Smooth muscle cell (in vitro differentiated cells): ENCODE measurements around the gene CD200. TPM values are rescaled to one million over a fixed set of nuclear protein-coding genes. Genes with fewer than 3 reads are reported as not detected.

Experiments
- DNase-seq: peaks from one replicate; lab custom pipeline; 2025; ENCODE audit not compliant: unreplicated experiment; lab: John Stamatoyannopoulos, UW
- H2AFZ ChIP-seq: fragments of 200-600 bp; sonication (generic); 2 replicates; pipeline ENCODE4 v1.6.0; 2016; ENCODE audit warnings: antibody characterized with exemption, low read depth, mild to moderate bottlenecking
- H3F3A ChIP-seq: fragments of 200-600 bp; sonication (generic); 2 replicates; pipeline ENCODE4 v1.6.0; 2017; ENCODE audit warnings: antibody characterized with exemption, low read depth
- H3K27ac ChIP-seq: fragments of 200-600 bp; sonication (generic); 2 replicates; pipeline ENCODE4 v1.5.1; 2016; ENCODE audit warnings: low read depth, mild to moderate bottlenecking
- H3K27me3 ChIP-seq: fragments of 200-600 bp; sonication (generic); 2 replicates; pipeline ENCODE4 v1.6.1; 2016; ENCODE audit warnings: low read depth, mild to moderate bottlenecking
- H3K36me3 ChIP-seq: fragments of 200-600 bp; sonication (generic); 2 replicates; pipeline ENCODE4 v1.5.1; 2016; ENCODE audit warnings: low read depth
- H3K4me1 ChIP-seq: fragments of 200-600 bp; sonication (generic); 2 replicates; pipeline ENCODE4 v1.5.1; 2016; ENCODE audit warnings: low read depth
- H3K4me2 ChIP-seq: fragments of 200-600 bp; sonication (generic); 2 replicates; pipeline ENCODE4 v1.6.0; 2016; ENCODE audit warnings: mild to moderate bottlenecking
- H3K4me3 ChIP-seq: fragments of 200-600 bp; sonication (generic); 2 replicates; pipeline ENCODE4 v1.5.1; 2016; ENCODE audit warnings: mild to moderate bottlenecking
- H3K79me2 ChIP-seq: fragments of 200-600 bp; sonication (generic); 2 replicates; pipeline ENCODE4 v1.6.0; 2016; ENCODE audit warnings: low read depth, mild to moderate bottlenecking
- H3K9ac ChIP-seq: fragments of 200-600 bp; sonication (generic); 2 replicates; pipeline ENCODE4 v1.6.0; 2016; ENCODE audit warnings: low read depth
- H3K9me3 ChIP-seq: fragments of 200-600 bp; sonication (generic); replicated peaks from 2 replicates; pipeline ENCODE4 v1.5.1; 2016; ENCODE audit warnings: low read depth
- H4K20me1 ChIP-seq: fragments of 200-600 bp; sonication (generic); 2 replicates; pipeline ENCODE4 v1.6.0; 2016; ENCODE audit warnings: low read depth
- CTCF ChIP-seq: fragments of 200-600 bp; sonication (generic); IDR thresholded peaks from 2 replicates; pipeline ENCODE4 v1.5.1; 2017; ENCODE audit warnings: borderline replicate concordance, mild to moderate bottlenecking, antibody characterized with exemption; ENCODE audit not compliant: insufficient read depth, poor library complexity, severe bottlenecking
- WGBS: methylation state at CpG from one replicate; pipeline ENCODE4 v1.1.7; 2016; ENCODE audit warnings: low lambda C conversion rate; 5-methylcytosine and 5-hydroxymethylcytosine counted together
- polyA plus RNA-seq: library from polyadenylated mRNA; unstranded; fragments of >200 nt; fragmentation: Nextera tagmentation; extraction: Ambion mirVana; gene quantifications from 2 replicates; pipeline ENCODE4 v1.2.1, GENCODE V29; 2016
- total RNA-seq: library from RNA; depleted of rRNA; stranded (reverse); fragments of >200 nt; gene quantifications from 2 replicates; pipeline ENCODE4 v1.2.3, GENCODE V29; 2014

CD200 gene
- total and polyA plus RNA-seq, 2 experiments from 2014 or later = 10.0 to 12.4 TPM

GRCh38 chr3:112372396-112372795 is 39.4 kb downstream of the CD200 start:
- TF ChIP-seq CTCF = no peak
- no peak overlapping the region for H3K27ac ChIP-seq

GRCh38 chr3:112373476-112373875 is 40.5 kb downstream of the CD200 start:
- Histone ChIP-seq H3K4me1 (peaks cover 14% of the 10 kb centered on the region), H3K36me3 (no peaks in the 10 kb centered on the region)
- no peak for TF ChIP-seq CTCF

More at GRCh38 chr3:112372396-112372795, 39.4 kb downstream of the CD200 start:
- Histone ChIP-seq H3K27me3 (no peaks in the 10 kb centered on the region), H3K9ac (no peak overlapping the region), H3K36me3 (no peaks in the 10 kb centered on the region), H3K4me1 (peaks cover 8% of the 10 kb centered on the region), H2AFZ (no peak overlapping the region), H3K79me2 (no peaks in the 10 kb centered on the region), H4K20me1 (no peaks in the 10 kb centered on the region), H3K4me2 (no peak overlapping the region), H3K9me3 (no peaks in the 10 kb centered on the region), H3F3A (peaks cover 3% of the 10 kb centered on the region), H3K4me3 (no peak overlapping the region)
- WGBS = 100% methylated on average over 1 of the region's 1 CpG
- DNase-seq = no peak

GRCh38 chr3:112373924-112374323 is 41.0 kb downstream of the CD200 start:
- no peak for DNase-seq
- Histone ChIP-seq H3K27ac (peak overlapping the region; percentile 9), H3K36me3 (no peaks in the 10 kb centered on the region), H3K9me3 (no peaks in the 10 kb centered on the region), H3K9ac (no peak overlapping the region), H3K79me2 (no peaks in the 10 kb centered on the region), H4K20me1 (no peaks in the 10 kb centered on the region), H2AFZ (no peak overlapping the region), H3K4me3 (no peak overlapping the region), H3K4me2 (no peak overlapping the region), H3F3A (peaks cover 18% of the 10 kb centered on the region), H3K4me1 (peaks cover 19% of the 10 kb centered on the region), H3K27me3 (no peaks in the 10 kb centered on the region)
- WGBS = 57% methylated on average over 2 of the region's 2 CpGs
- TF ChIP-seq CTCF = no peak

More at GRCh38 chr3:112373476-112373875, 40.5 kb downstream of the CD200 start:
- no peak overlapping the region for H3K9ac ChIP-seq
- DNase-seq = no peak
- no peaks in the 10 kb centered on the region for H3K9me3 ChIP-seq
- no peaks in the 10 kb centered on the region for H3K79me2 ChIP-seq
- WGBS = 96% methylated on average over 4 of the region's 4 CpGs
- H3K27ac ChIP-seq = no peak overlapping the region
- H3F3A ChIP-seq = peaks cover 14% of the 10 kb centered on the region
- no peak overlapping the region for H2AFZ ChIP-seq
- H3K4me3 ChIP-seq = no peak overlapping the region
- no peaks in the 10 kb centered on the region for H4K20me1 ChIP-seq
- no peaks in the 10 kb centered on the region for H3K27me3 ChIP-seq
- no peak overlapping the region for H3K4me2 ChIP-seq

GRCh38 chr3:112374333-112374734 is 41.4 kb downstream of the CD200 start:
- Histone ChIP-seq H3K4me1 (peaks cover 20% of the 10 kb centered on the region), H2AFZ (no peak overlapping the region), H3K9ac (no peak overlapping the region), H3K9me3 (no peaks in the 10 kb centered on the region), H3F3A (peaks cover 18% of the 10 kb centered on the region), H3K4me3 (no peak overlapping the region), H3K79me2 (no peaks in the 10 kb centered on the region), H4K20me1 (no peaks in the 10 kb centered on the region), H3K36me3 (no peaks in the 10 kb centered on the region), H3K4me2 (no peak overlapping the region), H3K27me3 (no peaks in the 10 kb centered on the region), H3K27ac (peak overlapping the region; percentile 9)
- 75% methylated on average over 5 of the region's 5 CpGs for WGBS
- no peak for DNase-seq
- TF ChIP-seq CTCF = no peak
